ENCODE data around the gene NEUROD4. TPM values are rescaled to one million over a fixed set of nuclear protein-coding genes. Genes with fewer than 3 reads are reported as not detected.

Gene NEUROD4
- total RNA-seq, 1 donor from 2014 or later, result not detected

- Mint-ChIP-seq H3K36me3 (ENCODE audit: low read depth) (no peaks in the 10 kb centered on the region), H3K27ac (ENCODE audit: unreplicated experiment) (no peak overlapping the region), H3K4me3 (ENCODE audit: unreplicated experiment) (no peak overlapping the region), H3K4me1 (ENCODE audit: low read depth) (no peaks in the 10 kb centered on the region), H3K9me3 (ENCODE audit: low read depth) (no peaks in the 10 kb centered on the region), H3K27me3 (ENCODE audit: low read depth) (peaks cover 42% of the 10 kb centered on the region)
- TF ChIP-seq, protein P1, sequence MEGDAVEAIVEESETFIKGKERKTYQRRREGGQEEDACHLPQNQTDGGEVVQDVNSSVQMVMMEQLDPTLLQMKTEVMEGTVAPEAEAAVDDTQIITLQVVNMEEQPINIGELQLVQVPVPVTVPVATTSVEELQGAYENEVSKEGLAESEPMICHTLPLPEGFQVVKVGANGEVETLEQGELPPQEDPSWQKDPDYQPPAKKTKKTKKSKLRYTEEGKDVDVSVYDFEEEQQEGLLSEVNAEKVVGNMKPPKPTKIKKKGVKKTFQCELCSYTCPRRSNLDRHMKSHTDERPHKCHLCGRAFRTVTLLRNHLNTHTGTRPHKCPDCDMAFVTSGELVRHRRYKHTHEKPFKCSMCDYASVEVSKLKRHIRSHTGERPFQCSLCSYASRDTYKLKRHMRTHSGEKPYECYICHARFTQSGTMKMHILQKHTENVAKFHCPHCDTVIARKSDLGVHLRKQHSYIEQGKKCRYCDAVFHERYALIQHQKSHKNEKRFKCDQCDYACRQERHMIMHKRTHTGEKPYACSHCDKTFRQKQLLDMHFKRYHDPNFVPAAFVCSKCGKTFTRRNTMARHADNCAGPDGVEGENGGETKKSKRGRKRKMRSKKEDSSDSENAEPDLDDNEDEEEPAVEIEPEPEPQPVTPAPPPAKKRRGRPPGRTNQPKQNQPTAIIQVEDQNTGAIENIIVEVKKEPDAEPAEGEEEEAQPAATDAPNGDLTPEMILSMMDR (IDR thresholded peaks at IDR 0.05), result no peak
- no peak for DNase-seq (ENCODE audit: low spot score)
Observed at GRCh38 chr12:55060470-55060869, 40.7 kb downstream of the NEUROD4 start.

DNA sequence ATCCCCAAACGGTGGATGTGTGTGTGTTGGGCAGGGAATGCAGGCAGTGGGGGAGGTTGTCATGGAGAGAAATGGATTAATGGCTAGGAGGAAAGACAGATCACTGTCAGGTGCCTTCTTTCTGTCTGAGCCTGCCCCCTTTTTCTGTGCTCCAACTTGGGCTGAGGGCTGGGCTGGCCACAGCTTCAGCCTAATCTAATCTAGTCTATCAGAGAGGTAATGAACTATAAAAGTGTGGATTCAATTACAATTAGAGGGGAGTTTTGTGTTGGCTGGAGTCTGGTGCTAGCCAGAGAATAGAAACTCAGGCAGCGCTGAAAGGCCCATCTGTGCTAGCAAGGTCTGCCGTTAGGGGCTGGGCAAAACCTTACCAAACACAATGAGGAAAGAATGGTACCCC, 41.2 kb downstream of the NEUROD4 start:
- Mint-ChIP-seq H3K4me3 (ENCODE audit: unreplicated experiment) (no peak overlapping the region), H3K9me3 (ENCODE audit: low read depth) (no peaks in the 10 kb centered on the region), H3K4me1 (ENCODE audit: low read depth) (no peaks in the 10 kb centered on the region), H3K27me3 (ENCODE audit: low read depth) (peaks cover 46% of the 10 kb centered on the region), H3K27ac (ENCODE audit: unreplicated experiment) (no peak overlapping the region), H3K36me3 (ENCODE audit: low read depth) (no peaks in the 10 kb centered on the region)
- DNase-seq (ENCODE audit: low spot score), result no peak
- TF ChIP-seq, protein P1 (IDR thresholded peaks at IDR 0.05), result no peak

GRCh38 chr12:55063291-55063690, 43.5 kb downstream of the NEUROD4 start:
- TF ChIP-seq, protein P1 (IDR thresholded peaks at IDR 0.05), result no peak
- H3K4me1 Mint-ChIP-seq (ENCODE audit: low read depth), result no peaks in the 10 kb centered on the region

GRCh38 chr12:55065535-55065934, 45.8 kb downstream of the NEUROD4 start:
- Mint-ChIP-seq H3K4me1 (ENCODE audit: low read depth) (no peaks in the 10 kb centered on the region), H3K36me3 (ENCODE audit: low read depth) (no peaks in the 10 kb centered on the region), H3K27me3 (ENCODE audit: low read depth) (peaks cover 41% of the 10 kb centered on the region), H3K4me3 (ENCODE audit: unreplicated experiment) (no peak overlapping the region), H3K9me3 (ENCODE audit: low read depth) (no peaks in the 10 kb centered on the region), H3K27ac (ENCODE audit: unreplicated experiment) (no peak overlapping the region)
- DNase-seq (ENCODE audit: low spot score), result no peak
- TF ChIP-seq, protein P1 (IDR thresholded peaks at IDR 0.05), result no peak

More at GRCh38 chr12:55063291-55063690, 43.5 kb downstream of the NEUROD4 start:
- Mint-ChIP-seq H3K36me3 (ENCODE audit: low read depth) (no peaks in the 10 kb centered on the region), H3K27ac (ENCODE audit: unreplicated experiment) (no peak overlapping the region), H3K4me3 (ENCODE audit: unreplicated experiment) (no peak overlapping the region), H3K9me3 (ENCODE audit: low read depth) (no peaks in the 10 kb centered on the region), H3K27me3 (ENCODE audit: low read depth) (peaks cover 46% of the 10 kb centered on the region)
- no peak for DNase-seq (ENCODE audit: low spot score)

GRCh38 chr12:55067701-55068100, 47.9 kb downstream of the NEUROD4 start:
- peaks cover 29% of the 10 kb centered on the region for H3K27me3 Mint-ChIP-seq (ENCODE audit: low read depth)
- no peak for DNase-seq (ENCODE audit: low spot score)
- H3K36me3 Mint-ChIP-seq (ENCODE audit: low read depth), result no peaks in the 10 kb centered on the region
- H3K9me3 Mint-ChIP-seq (ENCODE audit: low read depth), result no peaks in the 10 kb centered on the region
- H3K4me1 Mint-ChIP-seq (ENCODE audit: low read depth), result no peaks in the 10 kb centered on the region
- H3K27ac Mint-ChIP-seq (ENCODE audit: unreplicated experiment), result no peak overlapping the region
- TF ChIP-seq, protein P1 (IDR thresholded peaks at IDR 0.05), result no peak
- H3K4me3 Mint-ChIP-seq (ENCODE audit: unreplicated experiment), result no peak overlapping the region
